Measurements from ENCODE around the gene QDPR.

QDPR gene

DNA sequence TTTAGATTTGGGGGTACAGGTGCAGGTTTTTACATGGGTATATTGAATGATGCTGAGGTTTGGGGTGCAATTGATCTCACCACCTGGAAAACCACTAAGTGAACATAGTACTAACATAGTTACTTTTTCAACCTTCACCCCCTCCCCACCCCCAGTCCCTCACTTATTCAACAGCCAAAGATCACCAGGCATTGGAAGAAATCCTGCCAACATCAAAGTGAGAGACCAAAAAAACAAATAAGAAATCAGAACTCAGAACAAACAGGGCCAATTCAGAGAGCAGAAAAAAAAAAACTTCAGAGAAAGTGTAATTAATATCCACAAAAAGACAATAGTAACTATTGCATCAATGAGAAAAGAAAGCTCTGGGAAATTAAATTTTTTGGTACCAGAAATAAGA is 44.6 kb upstream of the QDPR start:
- TF ChIP-seq, protein P1, sequence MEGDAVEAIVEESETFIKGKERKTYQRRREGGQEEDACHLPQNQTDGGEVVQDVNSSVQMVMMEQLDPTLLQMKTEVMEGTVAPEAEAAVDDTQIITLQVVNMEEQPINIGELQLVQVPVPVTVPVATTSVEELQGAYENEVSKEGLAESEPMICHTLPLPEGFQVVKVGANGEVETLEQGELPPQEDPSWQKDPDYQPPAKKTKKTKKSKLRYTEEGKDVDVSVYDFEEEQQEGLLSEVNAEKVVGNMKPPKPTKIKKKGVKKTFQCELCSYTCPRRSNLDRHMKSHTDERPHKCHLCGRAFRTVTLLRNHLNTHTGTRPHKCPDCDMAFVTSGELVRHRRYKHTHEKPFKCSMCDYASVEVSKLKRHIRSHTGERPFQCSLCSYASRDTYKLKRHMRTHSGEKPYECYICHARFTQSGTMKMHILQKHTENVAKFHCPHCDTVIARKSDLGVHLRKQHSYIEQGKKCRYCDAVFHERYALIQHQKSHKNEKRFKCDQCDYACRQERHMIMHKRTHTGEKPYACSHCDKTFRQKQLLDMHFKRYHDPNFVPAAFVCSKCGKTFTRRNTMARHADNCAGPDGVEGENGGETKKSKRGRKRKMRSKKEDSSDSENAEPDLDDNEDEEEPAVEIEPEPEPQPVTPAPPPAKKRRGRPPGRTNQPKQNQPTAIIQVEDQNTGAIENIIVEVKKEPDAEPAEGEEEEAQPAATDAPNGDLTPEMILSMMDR (IDR thresholded peaks at IDR 0.05; ENCODE audit: low read depth, low read length): no peak
- no peak overlapping the region for H3K4me3 ChIP-seq (ENCODE audit: low read depth, low read length)

DNA sequence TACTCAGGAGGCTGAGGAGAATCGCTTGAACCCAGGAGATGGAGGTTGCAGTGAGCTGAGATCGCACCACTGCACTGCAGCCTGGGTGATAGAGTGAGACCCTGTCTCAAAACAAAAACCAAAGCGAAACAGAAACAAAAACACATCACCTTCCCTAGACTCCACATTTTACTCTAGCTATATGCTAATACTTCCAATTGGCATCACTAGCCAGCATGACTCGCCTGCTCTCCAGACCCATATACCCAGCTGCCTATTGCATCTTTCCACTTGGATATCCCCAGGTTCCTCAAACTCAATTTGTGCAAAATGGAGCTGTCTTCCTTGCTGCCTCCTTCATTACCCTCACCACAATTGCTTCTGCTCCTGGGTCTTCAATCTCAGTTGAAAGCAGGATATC is 42.7 kb upstream of the QDPR start:
- TF ChIP-seq, protein P1 (IDR thresholded peaks at IDR 0.05; ENCODE audit: low read depth, low read length): no peak
- H3K4me3 ChIP-seq (ENCODE audit: low read depth, low read length): no peak overlapping the region

DNA sequence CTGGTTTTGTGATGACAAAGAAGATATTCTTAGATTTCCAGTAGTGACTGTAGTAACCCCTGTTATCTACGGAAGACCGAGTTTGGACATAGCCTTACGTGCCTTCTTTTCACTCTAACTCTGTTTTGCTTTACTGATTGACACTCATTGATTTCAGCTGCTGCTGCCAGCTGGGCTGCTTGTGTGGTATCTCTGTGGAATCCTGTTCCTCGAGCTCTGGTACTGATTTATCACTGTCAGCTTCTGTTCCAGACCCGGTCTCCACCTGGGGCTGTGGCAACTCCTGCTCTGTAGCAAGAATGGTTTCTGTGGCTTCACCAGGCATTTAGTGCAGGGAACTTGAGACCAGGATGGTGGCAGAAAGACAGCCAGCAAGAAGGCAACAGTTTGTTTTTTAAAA is 40.5 kb upstream of the QDPR start:
- no peak overlapping the region for H3K4me3 ChIP-seq (ENCODE audit: low read depth, low read length)
- TF ChIP-seq, protein P1 (IDR thresholded peaks at IDR 0.05; ENCODE audit: low read depth, low read length): no peak

DNA sequence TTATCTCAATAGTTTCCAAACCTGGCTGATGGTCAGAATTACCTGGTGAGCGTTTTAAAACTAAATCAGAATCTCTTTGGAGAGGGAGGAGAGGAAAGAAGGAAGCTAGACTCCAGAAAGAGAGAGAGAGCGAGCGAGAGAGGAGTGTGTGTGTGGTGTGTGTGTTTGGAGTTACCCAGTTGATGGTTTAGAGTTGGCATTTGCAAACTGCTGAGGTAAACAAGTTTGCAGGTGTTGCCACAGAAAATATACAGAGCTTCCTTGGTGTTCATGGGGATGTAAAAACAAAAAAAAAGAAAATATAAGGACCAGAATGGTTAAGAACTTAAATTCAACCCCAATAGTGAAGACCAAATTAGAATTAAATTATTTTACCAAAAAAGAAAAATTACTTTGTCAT is 38.7 kb upstream of the QDPR start:
- H3K4me3 ChIP-seq (ENCODE audit: low read depth, low read length): no peak overlapping the region
- TF ChIP-seq, protein P1 (IDR thresholded peaks at IDR 0.05; ENCODE audit: low read depth, low read length): no peak

DNA sequence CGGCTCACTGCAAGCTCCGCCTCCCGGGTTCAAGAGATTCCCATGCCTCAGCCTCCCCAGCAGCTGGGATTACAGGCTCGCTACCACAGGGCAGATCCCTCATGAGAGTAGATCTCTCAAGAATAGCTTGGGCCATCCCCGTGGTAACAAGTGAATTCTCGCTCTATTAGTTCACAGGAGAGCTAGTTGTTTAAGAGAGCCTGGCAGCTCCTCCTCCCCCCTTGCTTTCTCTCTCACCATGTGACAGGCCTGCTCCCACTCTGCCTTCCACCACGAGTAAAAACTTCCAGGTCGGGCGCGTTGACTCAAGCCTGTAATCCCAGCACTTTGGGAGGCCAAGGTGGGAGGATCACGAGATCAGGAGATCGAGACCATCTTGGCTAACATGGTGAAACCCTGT is 34.8 kb upstream of the QDPR start:
- TF ChIP-seq, protein P1 (IDR thresholded peaks at IDR 0.05; ENCODE audit: low read depth, low read length): no peak
- H3K4me3 ChIP-seq (ENCODE audit: low read depth, low read length): no peak overlapping the region

DNA sequence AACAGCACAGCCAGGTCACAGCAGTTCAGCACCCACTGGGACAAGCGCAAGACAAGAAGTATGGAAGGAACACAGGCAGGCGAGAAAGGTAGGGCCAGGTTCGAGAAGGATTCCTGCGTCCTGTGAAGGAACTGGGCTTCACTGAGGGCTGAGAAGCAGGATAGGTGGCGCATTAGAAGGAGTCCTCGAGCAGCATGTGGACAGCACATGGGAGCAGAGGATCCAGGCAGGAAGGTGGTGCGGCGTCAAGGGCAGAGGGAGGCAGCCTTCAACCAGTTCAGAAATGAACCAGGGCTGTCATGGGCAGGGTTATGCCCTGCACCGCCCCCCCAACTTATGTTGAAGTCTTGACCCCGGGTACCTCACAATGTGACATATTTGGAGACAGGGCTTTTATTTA is 34.3 kb upstream of the QDPR start:
- TF ChIP-seq, protein P1 (IDR thresholded peaks at IDR 0.05; ENCODE audit: low read depth, low read length): no peak
- H3K4me3 ChIP-seq (ENCODE audit: low read depth, low read length): no peak overlapping the region

DNA sequence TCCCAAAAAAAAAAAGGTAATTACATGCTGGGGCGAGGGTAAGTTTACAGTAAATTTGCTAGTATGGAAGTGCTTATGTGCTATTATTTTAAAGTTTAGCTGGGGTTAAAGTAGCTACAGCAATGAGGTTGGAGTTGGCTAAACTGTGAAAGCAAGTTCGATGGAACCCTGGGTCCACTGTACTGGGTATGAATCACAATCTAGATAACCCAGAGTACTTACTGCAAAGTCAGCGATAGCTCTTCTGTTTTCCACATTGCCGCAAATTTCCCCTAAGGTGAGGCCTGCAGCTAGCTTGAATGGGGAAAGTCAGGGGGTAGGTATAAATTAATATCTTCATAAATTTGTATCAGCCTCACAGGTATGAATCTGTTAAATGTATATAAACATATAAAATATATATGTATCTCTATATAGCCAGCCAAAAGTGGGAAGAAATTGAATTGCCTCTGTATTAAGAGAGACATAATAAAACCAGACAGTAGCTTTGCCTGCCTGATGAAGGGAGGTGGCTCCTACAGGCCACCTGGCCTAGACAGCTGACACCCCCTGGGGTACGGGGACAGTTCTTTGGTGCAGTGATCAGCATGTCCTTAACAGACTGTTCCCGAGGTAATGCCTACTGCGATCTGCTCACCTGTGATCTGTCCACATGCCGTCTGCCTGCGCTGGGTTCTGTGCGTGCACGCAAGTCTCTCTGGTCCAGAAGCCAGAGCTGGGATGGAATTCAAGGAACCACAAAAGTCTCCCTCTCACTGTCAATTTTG is 33.7 kb upstream of the QDPR start:
- no peak overlapping the region for H3K4me3 ChIP-seq (ENCODE audit: low read depth, low read length)
- TF ChIP-seq, protein P1 (IDR thresholded peaks at IDR 0.05; ENCODE audit: low read depth, low read length): no peak
